SK-N-SH (cell line): ENCODE data around the gene UBE2Q1. TPM values are rescaled to one million over a fixed set of nuclear protein-coding genes. Genes with fewer than 3 reads are reported as not detected.

ENCODE experiments used
- CTCF ChIA-PET: fragments of 300-600, 350-600 bp; formaldehyde crosslinking; extraction: SDS; loops from one replicate; lab custom pipeline; 2021; lab: Yijun Ruan, JAX
- POLR2A ChIA-PET: fragments of 350-600 bp; sonication (Branson Sonifier 250); formaldehyde crosslinking; extraction: SDS; loops from one replicate; lab custom pipeline; 2020; ENCODE audit warnings: antibody characterized with exemption, inconsistent platforms; lab: Yijun Ruan, JAX
- DNase-seq: peaks from one replicate; pipeline ENCODE4 v3.0.0; 2012
- H2AFZ ChIP-seq: fragments of 200-600 bp; sonication (generic); 2 replicates; pipeline ENCODE4 v1.8.1; 2016; ENCODE audit warnings: antibody characterized with exemption, mild to moderate bottlenecking, low read depth
- H3F3A ChIP-seq: fragments of 200-600 bp; sonication (generic); replicated peaks from 2 replicates; pipeline ENCODE3; 2016; ENCODE audit warnings: antibody characterized with exemption, mild to moderate bottlenecking; ENCODE audit not compliant: insufficient read depth
- H3K27ac ChIP-seq, 2 experiments: fragments of 200-500 bp in 1 of 2; fragments of 200-600 bp in 1 of 2; sonication (Bioruptor generic) in 1 of 2; sonication (generic), shearing (Covaris generic) in 1 of 2; 2 replicates each; pipeline versions ENCODE4 v1.5.1 to v1.6.1; 2014 to 2016; ENCODE audit warnings: low read depth in 2 of 2, inconsistent platforms in 1 of 2, low read length in 1 of 2, mild to moderate bottlenecking in 1 of 2, mixed read lengths in 1 of 2
- H3K27me3 ChIP-seq: fragments of 200-600 bp; sonication (generic), shearing (Covaris generic); 2 replicates; pipeline ENCODE4 v1.6.1; 2016; ENCODE audit warnings: mixed run types; ENCODE audit not compliant: insufficient read depth
- H3K36me3 ChIP-seq, 2 experiments: fragments of 200-500 bp in 1 of 2; fragments of 200-600 bp in 1 of 2; sonication (Bioruptor generic) in 1 of 2; sonication (generic) in 1 of 2; replicated peaks in 1 of 2; 2 replicates each; pipeline versions ENCODE3 to v1.5.1; 2014 to 2016; ENCODE audit warnings: low read length in 1 of 2, mild to moderate bottlenecking in 1 of 2; ENCODE audit not compliant: insufficient read depth in 2 of 2, control insufficient read depth in 1 of 2
- H3K4me1 ChIP-seq, 2 experiments: fragments of 200-500 bp in 1 of 2; fragments of 200-600 bp in 1 of 2; sonication (Bioruptor generic) in 1 of 2; sonication (generic), shearing (Covaris generic) in 1 of 2; 2 replicates each; pipeline versions ENCODE4 v1.5.1 to v1.6.1; 2014 to 2016; ENCODE audit warnings: low read depth in 1 of 2, low read length in 1 of 2, mixed run types in 1 of 2; ENCODE audit not compliant: insufficient read depth in 2 of 2, control insufficient read depth in 1 of 2
- H3K4me2 ChIP-seq: fragments of 200-600 bp; sonication (generic), shearing (Covaris generic); 2 replicates; pipeline ENCODE4 v1.6.1; 2017; ENCODE audit warnings: mixed run types
- H3K4me3 ChIP-seq, 2 experiments: fragments of 200-500 bp in 1 of 2; fragments of 200-600 bp in 1 of 2; sonication (Bioruptor generic) in 1 of 2; sonication (generic), shearing (Covaris generic) in 1 of 2; 2 replicates each; pipeline versions ENCODE4 v1.5.1 to v1.8.1; 2014 to 2016; ENCODE audit warnings: low read depth in 2 of 2, inconsistent platforms in 1 of 2, low read length in 1 of 2, mild to moderate bottlenecking in 1 of 2, mixed read lengths in 1 of 2, moderate library complexity in 1 of 2
- H3K79me2 ChIP-seq: fragments of 200-600 bp; sonication (generic); 2 replicates; pipeline ENCODE4 v1.8.1; 2017; ENCODE audit warnings: mild to moderate bottlenecking; ENCODE audit not compliant: insufficient read depth
- H3K9ac ChIP-seq: fragments of 200-600 bp; sonication (generic); 2 replicates; pipeline ENCODE4 v1.6.1; 2017; ENCODE audit warnings: mixed run types
- H3K9me2 ChIP-seq: fragments of 200-600 bp; sonication (generic); 2 replicates; pipeline ENCODE4 v1.6.1; 2017; ENCODE audit warnings: mixed run types
- H3K9me3 ChIP-seq: fragments of 200-600 bp; sonication (generic); 2 replicates; pipeline ENCODE4 v1.6.1; 2017; ENCODE audit warnings: mixed run types, mild to moderate bottlenecking, moderate library complexity
- H4K20me1 ChIP-seq: fragments of 200-600 bp; sonication (generic); 2 replicates; pipeline ENCODE4 v1.6.1; 2017; ENCODE audit warnings: mild to moderate bottlenecking, mixed run types; ENCODE audit not compliant: insufficient read depth
- CHD2 ChIP-seq: fragments of 150-350 bp; IDR thresholded peaks from 2 replicates; pipeline ENCODE4 v1.6.1; 2018; ENCODE audit warnings: low read length; ENCODE audit not compliant: partially characterized antibody
- ELF1 ChIP-seq: IDR thresholded peaks from 2 replicates; pipeline ENCODE4 v1.4.0; 2012
- EP300 ChIP-seq, 2 experiments: IDR thresholded peaks; 2 replicates each; pipeline versions ENCODE4 v1.4.0 to v1.6.1; 2012; ENCODE audit warnings: borderline replicate concordance in 1 of 2, low read depth in 1 of 2, low read length in 1 of 2
- FOSL2 ChIP-seq: IDR thresholded peaks from 2 replicates; pipeline ENCODE4 v1.4.0; 2012; ENCODE audit warnings: low read depth, mild to moderate bottlenecking, moderate library complexity, borderline replicate concordance
- FOXM1 ChIP-seq: IDR thresholded peaks from 2 replicates; pipeline ENCODE4 v1.4.0; 2012; ENCODE audit warnings: low read depth, mild to moderate bottlenecking
- GATA2 ChIP-seq: sonication (generic); formaldehyde crosslinking; IDR thresholded peaks from 2 replicates; pipeline ENCODE4 v1.5.0; 2020; ENCODE audit warnings: mild to moderate bottlenecking, missing genetic modification reagents
- MEF2A ChIP-seq: IDR thresholded peaks from 2 replicates; pipeline ENCODE4 v1.4.0; 2012; ENCODE audit warnings: low read depth, borderline replicate concordance
- MXI1 ChIP-seq: IDR thresholded peaks from 2 replicates; pipeline ENCODE4 v1.6.1; 2012; ENCODE audit warnings: mild to moderate bottlenecking, low read depth, low read length, improper control_type of control experiment
- NFIC ChIP-seq: IDR thresholded peaks from 2 replicates; pipeline ENCODE4 v1.4.0; 2012; ENCODE audit warnings: borderline replicate concordance
- NRF1 ChIP-seq: IDR thresholded peaks from 2 replicates; pipeline ENCODE4 v1.6.1; 2012; ENCODE audit warnings: low read depth, mild to moderate bottlenecking, low read length
- RCOR1 ChIP-seq: fragments of 150-350 bp; IDR thresholded peaks from 2 replicates; pipeline ENCODE4 v1.6.1; 2017; ENCODE audit warnings: antibody characterized with exemption, low read length
- REST ChIP-seq: IDR thresholded peaks from 2 replicates; pipeline ENCODE4 v1.6.1; 2012; ENCODE audit warnings: mild to moderate bottlenecking, low read depth, low read length, moderate library complexity
- SIN3A ChIP-seq: IDR thresholded peaks from 2 replicates; pipeline ENCODE4 v1.6.1; 2012; ENCODE audit warnings: low read depth, mild to moderate bottlenecking, low read length, moderate library complexity, borderline replicate concordance
- TCF12 ChIP-seq: IDR thresholded peaks from 2 replicates; pipeline ENCODE4 v1.4.0; 2012
- YY1 ChIP-seq: IDR thresholded peaks from 2 replicates; pipeline ENCODE4 v1.4.0; 2012; ENCODE audit warnings: low read depth, mild to moderate bottlenecking
- WGBS: methylation state at CpG from one replicate; pipeline ENCODE4 v1.1.6; 2017; ENCODE audit warnings: low lambda C conversion rate; 5-methylcytosine and 5-hydroxymethylcytosine counted together
- polyA plus RNA-seq, 3 experiments: library from polyadenylated mRNA; depleted of rRNA; stranded (reverse); fragments of >200 nt; gene quantifications; 2 replicates each; pipeline ENCODE4 v1.2.3, GENCODE V29; 2012

UBE2Q1 gene
- polyA plus RNA-seq, 1 of the 3 experiments (the other 2 are of a cell fraction), result 12.5 TPM

- Histone ChIP-seq H2AFZ (no peak overlapping the region), H3K27ac (no peak overlapping the region; a peak in 1 of 4 replicates), H3K9me2 (no peaks in the 10 kb centered on the region), H3K9ac (no peak overlapping the region), H3K9me3 (no peaks in the 10 kb centered on the region), H3F3A (peaks cover 12% of the 10 kb centered on the region), H3K27me3 (no peaks in the 10 kb centered on the region), H3K4me3 (no peak overlapping the region), H3K4me1 (peaks cover 7 to 28% of the 10 kb centered on the region in 2 experiments; a peak in 2 of 4 replicates), H3K79me2 (peaks cover 39% of the 10 kb centered on the region), H3K36me3 (peaks cover 37 to 80% of the 10 kb centered on the region in 2 experiments), H4K20me1 (peaks cover 18% of the 10 kb centered on the region; the same call in 1 of the 2 replicates), H3K4me2 (no peak overlapping the region)
- ChIA-PET POLR2A (no interaction called here), CTCF (interaction anchor here (0.8 to 5.4 kb wide), 6 partner anchors 19 to 149 kb away, joined by 3 to 63 read pairs (median 4); no protein-coding TSS in a partner anchor)
- TF ChIP-seq NRF1 (no peak), REST (no peak), CHD2 (no peak), MEF2A (no peak), FOSL2 (no peak), GATA2 (CRISPR knock-in tag) (no peak), TCF12 (no peak), SIN3A (no peak), NFIC (peak; percentile 26; the same call in 1 of the 2 replicates)
- 85% methylated on average over 12 of the region's 12 CpGs for WGBS
- DNase-seq, result no peak
These were observed 5.1 kb downstream of the UBE2Q1 start for GRCh38 chr1:154553056-154554030.

GRCh38 chr1:154552036-154552435 lies 6.4 kb downstream of the UBE2Q1 start:
- Histone ChIP-seq H3K9me3 (no peaks in the 10 kb centered on the region), H3K36me3 (peaks cover 37 to 80% of the 10 kb centered on the region in 2 experiments), H2AFZ (no peak overlapping the region), H4K20me1 (peaks cover 12% of the 10 kb centered on the region; the same call in 1 of the 2 replicates), H3K4me3 (no peak overlapping the region), H3K27me3 (no peaks in the 10 kb centered on the region), H3F3A (peaks cover 12% of the 10 kb centered on the region), H3K4me1 (peaks cover 7 to 31% of the 10 kb centered on the region in 2 experiments; a peak in 2 of 4 replicates), H3K9me2 (no peaks in the 10 kb centered on the region), H3K4me2 (no peak overlapping the region), H3K27ac (no peak overlapping the region), H3K79me2 (peaks cover 27% of the 10 kb centered on the region)
- WGBS, result 91% methylated on average over 5 of the region's 6 CpGs
- CTCF ChIA-PET, result interaction anchor here (1.8 to 5.4 kb wide), 2 partner anchors 57 to 72 kb away, joined by 3 to 63 read pairs; no protein-coding TSS in a partner anchor
- no peak for DNase-seq
- TF ChIP-seq YY1 (no peak), ELF1 (no peak), RCOR1 (no peak), FOXM1 (no peak), MXI1 (no peak), CHD2 (no peak), EP300 (IDR thresholded peaks at IDR 0.05; ENCODE audit: borderline replicate concordance in 1 of 2, low read depth in 1 of 2, low read length in 1 of 2) (no peak)
- TF ChIP-seq, all 33 proteins: peak for 0
- no peak overlapping the region for H3K9ac ChIP-seq
- POLR2A ChIA-PET, result no interaction called here
